ENCODE data around the gene CYSTM1.

DNA sequence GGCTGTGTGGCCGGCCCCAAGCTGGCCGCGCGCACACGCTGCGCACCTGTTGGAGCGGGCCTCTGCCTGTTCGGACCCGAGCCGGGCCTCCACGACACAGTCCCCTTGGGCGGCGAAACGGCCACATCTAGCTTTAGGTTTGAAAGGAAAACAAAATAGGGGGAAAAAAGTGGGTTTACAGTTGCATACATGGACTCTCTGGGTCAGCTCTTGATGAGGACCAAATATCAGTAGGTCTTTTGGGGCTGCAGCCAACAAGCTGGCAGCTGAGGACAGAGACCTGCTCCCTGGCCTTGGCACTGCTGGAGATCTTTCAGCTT, 28.5 kb upstream of the CYSTM1 start:
- no peak for TF ChIP-seq POLR2A (IDR thresholded peaks at IDR 0.05)
- TF ChIP-seq, protein P1, sequence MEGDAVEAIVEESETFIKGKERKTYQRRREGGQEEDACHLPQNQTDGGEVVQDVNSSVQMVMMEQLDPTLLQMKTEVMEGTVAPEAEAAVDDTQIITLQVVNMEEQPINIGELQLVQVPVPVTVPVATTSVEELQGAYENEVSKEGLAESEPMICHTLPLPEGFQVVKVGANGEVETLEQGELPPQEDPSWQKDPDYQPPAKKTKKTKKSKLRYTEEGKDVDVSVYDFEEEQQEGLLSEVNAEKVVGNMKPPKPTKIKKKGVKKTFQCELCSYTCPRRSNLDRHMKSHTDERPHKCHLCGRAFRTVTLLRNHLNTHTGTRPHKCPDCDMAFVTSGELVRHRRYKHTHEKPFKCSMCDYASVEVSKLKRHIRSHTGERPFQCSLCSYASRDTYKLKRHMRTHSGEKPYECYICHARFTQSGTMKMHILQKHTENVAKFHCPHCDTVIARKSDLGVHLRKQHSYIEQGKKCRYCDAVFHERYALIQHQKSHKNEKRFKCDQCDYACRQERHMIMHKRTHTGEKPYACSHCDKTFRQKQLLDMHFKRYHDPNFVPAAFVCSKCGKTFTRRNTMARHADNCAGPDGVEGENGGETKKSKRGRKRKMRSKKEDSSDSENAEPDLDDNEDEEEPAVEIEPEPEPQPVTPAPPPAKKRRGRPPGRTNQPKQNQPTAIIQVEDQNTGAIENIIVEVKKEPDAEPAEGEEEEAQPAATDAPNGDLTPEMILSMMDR (IDR thresholded peaks at IDR 0.05) = no peak
